Peyer's patch (tissue), 4 donors: ENCODE data around the gene FAM200B.

Experiments
- POLR2A ChIP-seq, 2 donors: fragments of 450-650 bp; IDR thresholded peaks; one replicate each; pipeline ENCODE4 v1.5.1; 2017; ENCODE audit warnings: antibody characterized with exemption in 2 of 2, mild to moderate bottlenecking in 2 of 2, moderate library complexity in 2 of 2
- TF ChIP-seq, protein P1 (sequence below), 6 experiments: fragments of 450-650 bp in 4 of 6; fragments of 200-600 bp in 2 of 6; sonication (generic) in 1 of 6; IDR thresholded peaks; one replicate each; pipeline ENCODE4 v1.5.1; 2017 to 2019; ENCODE audit warnings: antibody characterized with exemption in 6 of 6, mild to moderate bottlenecking in 3 of 6, moderate library complexity in 1 of 6

- TF ChIP-seq, protein P1, sequence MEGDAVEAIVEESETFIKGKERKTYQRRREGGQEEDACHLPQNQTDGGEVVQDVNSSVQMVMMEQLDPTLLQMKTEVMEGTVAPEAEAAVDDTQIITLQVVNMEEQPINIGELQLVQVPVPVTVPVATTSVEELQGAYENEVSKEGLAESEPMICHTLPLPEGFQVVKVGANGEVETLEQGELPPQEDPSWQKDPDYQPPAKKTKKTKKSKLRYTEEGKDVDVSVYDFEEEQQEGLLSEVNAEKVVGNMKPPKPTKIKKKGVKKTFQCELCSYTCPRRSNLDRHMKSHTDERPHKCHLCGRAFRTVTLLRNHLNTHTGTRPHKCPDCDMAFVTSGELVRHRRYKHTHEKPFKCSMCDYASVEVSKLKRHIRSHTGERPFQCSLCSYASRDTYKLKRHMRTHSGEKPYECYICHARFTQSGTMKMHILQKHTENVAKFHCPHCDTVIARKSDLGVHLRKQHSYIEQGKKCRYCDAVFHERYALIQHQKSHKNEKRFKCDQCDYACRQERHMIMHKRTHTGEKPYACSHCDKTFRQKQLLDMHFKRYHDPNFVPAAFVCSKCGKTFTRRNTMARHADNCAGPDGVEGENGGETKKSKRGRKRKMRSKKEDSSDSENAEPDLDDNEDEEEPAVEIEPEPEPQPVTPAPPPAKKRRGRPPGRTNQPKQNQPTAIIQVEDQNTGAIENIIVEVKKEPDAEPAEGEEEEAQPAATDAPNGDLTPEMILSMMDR (IDR thresholded peaks at IDR 0.05), result no peak
- no peak for TF ChIP-seq POLR2A (IDR thresholded peaks at IDR 0.05)
Observed at GRCh38 chr4:15657366-15657765, 24.3 kb upstream of the FAM200B start.
